Calu3 (cell line): ENCODE results near the gene MRS2. TPM values are rescaled to one million over a fixed set of nuclear protein-coding genes. Genes with fewer than 3 reads are reported as not detected.

ENCODE experiments used
- BruUV-seq: library from RNA; stranded (reverse); fragments of 400-500 nt; replicated peaks from 2 replicates; lab custom pipeline; 2021; lab: Mats Ljungman, UMichigan
- CTCF ChIA-PET: fragments of 300-600 bp; sonication (Branson Sonifier 250); formaldehyde crosslinking; loops from one replicate; lab custom pipeline; 2022; ENCODE audit warnings: antibody characterized with exemption; lab: Charles Lee
- DNase-seq: peaks from one replicate; pipeline ENCODE4 v3.0.0; 2022
- H3K27ac Mint-ChIP-seq: one replicate; pipeline ENCODE4 v1.8.0; 2022; ENCODE audit warnings: mixed read lengths; ENCODE audit not compliant: unreplicated experiment
- H3K27me3 Mint-ChIP-seq: one replicate; pipeline ENCODE4 v1.8.0; 2022; ENCODE audit warnings: mixed read lengths; ENCODE audit not compliant: unreplicated experiment
- H3K36me3 Mint-ChIP-seq: one replicate; pipeline ENCODE4 v1.8.0; 2022; ENCODE audit warnings: mild to moderate bottlenecking, moderate library complexity, mixed read lengths; ENCODE audit not compliant: insufficient read depth, unreplicated experiment
- H3K4me1 Mint-ChIP-seq: one replicate; pipeline ENCODE4 v1.8.0; 2022; ENCODE audit warnings: mild to moderate bottlenecking, low read depth, mixed read lengths; ENCODE audit not compliant: unreplicated experiment
- H3K4me3 Mint-ChIP-seq: one replicate; pipeline ENCODE4 v1.8.0; 2022; ENCODE audit warnings: mild to moderate bottlenecking, low read depth, moderate library complexity, mixed read lengths; ENCODE audit not compliant: unreplicated experiment
- H3K9me3 Mint-ChIP-seq: one replicate; pipeline ENCODE4 v1.8.0; 2022; ENCODE audit warnings: low read depth, mixed read lengths; ENCODE audit not compliant: unreplicated experiment
- CTCF ChIP-seq: fragments of 200-600 bp; IDR thresholded peaks from one replicate; pipeline ENCODE4 v1.8.0; 2022; ENCODE audit warnings: antibody characterized with exemption; ENCODE audit not compliant: unreplicated experiment
- intact Hi-C: fragments of 100-400 bp; cut with micrococcal nuclease; formaldehyde crosslinking; loops from one replicate; pipeline ENCODE4 v1.10.0; 2022; ENCODE audit not compliant: unreplicated experiment
- total RNA-seq: library from RNA; stranded (reverse); gene quantifications from 2 replicates; pipeline ENCODE4 v1.2.3, GENCODE V29; 2022

The MRS2 gene
- total RNA-seq, 1 experiment from 2014 or later, result 56.7 TPM

- Mint-ChIP-seq H3K27me3 (no peaks in the 10 kb centered on the region), H3K36me3 (no peaks in the 10 kb centered on the region), H3K27ac (no peak overlapping the region), H3K9me3 (no peaks in the 10 kb centered on the region), H3K4me1 (peaks cover 14% of the 10 kb centered on the region), H3K4me3 (no peak overlapping the region)
- TF ChIP-seq CTCF, result no peak
- CTCF ChIA-PET, result no interaction called here
- BruUV-seq, result no TSS peak
- intact Hi-C loops, result loop anchor here (10.0 kb wide), 1 partner anchor 335 kb away; the partner anchor contains the start of gene GMNN
- DNase-seq, result no peak
Measured at GRCh38 chr6:24439858-24440539, 37.3 kb downstream of the MRS2 start.

GRCh38 chr6:24440897-24441598 is 38.3 kb downstream of the MRS2 start:
- Mint-ChIP-seq H3K9me3 (no peaks in the 10 kb centered on the region), H3K4me1 (peaks cover 14% of the 10 kb centered on the region), H3K4me3 (no peak overlapping the region), H3K27ac (no peak overlapping the region), H3K27me3 (no peaks in the 10 kb centered on the region), H3K36me3 (no peaks in the 10 kb centered on the region)
- no TSS peak for BruUV-seq
- CTCF ChIA-PET, result no interaction called here
- no peak for DNase-seq
- intact Hi-C loops, result no loop called here
- no peak for TF ChIP-seq CTCF

- Mint-ChIP-seq H3K36me3 (no peaks in the 10 kb centered on the region), H3K4me1 (peaks cover 14% of the 10 kb centered on the region), H3K4me3 (no peak overlapping the region), H3K9me3 (no peaks in the 10 kb centered on the region), H3K27me3 (no peaks in the 10 kb centered on the region), H3K27ac (no peak overlapping the region)
- CTCF ChIA-PET, result no interaction called here
- no TSS peak for BruUV-seq
- intact Hi-C loops, result no loop called here
- DNase-seq, result no peak
- no peak for TF ChIP-seq CTCF
Measured at GRCh38 chr6:24441599-24441904, 38.8 kb downstream of the MRS2 start.

GRCh38 chr6:24444588-24444987 is 41.9 kb downstream of the MRS2 start:
- H3K9me3 Mint-ChIP-seq, result no peaks in the 10 kb centered on the region
- CTCF ChIA-PET, result no interaction called here
- BruUV-seq, result no TSS peak
- no peak for DNase-seq
- H3K27me3 Mint-ChIP-seq, result no peaks in the 10 kb centered on the region
- H3K4me3 Mint-ChIP-seq, result no peak overlapping the region
- TF ChIP-seq CTCF, result no peak
- H3K36me3 Mint-ChIP-seq, result no peaks in the 10 kb centered on the region
- intact Hi-C loops, result no loop called here
- H3K27ac Mint-ChIP-seq, result no peak overlapping the region
- peaks cover 14% of the 10 kb centered on the region for H3K4me1 Mint-ChIP-seq
